ENCODE data around the gene OXCT1.
A peak's percentile ranks its signal among the peaks of the same experiment; 100 is the strongest.

Gene OXCT1

GRCh38 chr5:41903892-41904799 is 33.9 kb upstream of the OXCT1 start, which contains the start of gene RIMOC1 (continued):
- TF ChIP-seq ZNF561 (tag by site-specific recombination; IDR thresholded peaks at IDR 0.05; ENCODE audit: borderline replicate concordance), result peak; percentile 77
- TF ChIP-seq ZNF133 (tag by site-specific recombination; IDR thresholded peaks at IDR 0.05), result no peak
- 0 out of 2 replicates have a peak, but pooled peaks have one; percentile 39 for TF ChIP-seq ZNF280D (tag by site-specific recombination; IDR thresholded peaks at IDR 0.05)
- TF ChIP-seq SP3 (tag by site-specific recombination; IDR thresholded peaks at IDR 0.05), result peak; percentile 99
- peak; percentile 92 for TF ChIP-seq ZNF580 (tag by site-specific recombination; IDR thresholded peaks at IDR 0.05)
- peak; percentile 87 for TF ChIP-seq ZNF366 (tag by site-specific recombination; conservative IDR thresholded peaks at IDR 0.05)
- peak; percentile 86 for TF ChIP-seq OVOL3 (tag by site-specific recombination; IDR thresholded peaks at IDR 0.05)
- no peak for TF ChIP-seq ZNF776 (tag by site-specific recombination; IDR thresholded peaks at IDR 0.05; ENCODE audit: borderline replicate concordance)
- peak; percentile 47; the same call in 1 of the 2 replicates for TF ChIP-seq GLIS2 (tag by site-specific recombination; IDR thresholded peaks at IDR 0.05)
- no peak for TF ChIP-seq ZBTB49 (tag by site-specific recombination; IDR thresholded peaks at IDR 0.05; ENCODE audit: low read depth)
- peak; percentile 58; the same call in 1 of the 2 replicates for TF ChIP-seq ZEB2 (tag by site-specific recombination; IDR thresholded peaks at IDR 0.05)
- no peak for TF ChIP-seq ZNF132 (tag by site-specific recombination; IDR thresholded peaks at IDR 0.05; ENCODE audit: borderline replicate concordance)
- TF ChIP-seq ZSCAN18 (tag by site-specific recombination; IDR thresholded peaks at IDR 0.05), result 0 out of 2 replicates have a peak, but pooled peaks have one; percentile 39
- TF ChIP-seq ZBTB7A (tag by site-specific recombination; IDR thresholded peaks at IDR 0.05; ENCODE audit: low read depth), result no peak
- TF ChIP-seq ZNF660 (tag by site-specific recombination; IDR thresholded peaks at IDR 0.05), result peak; percentile 73
- TF ChIP-seq ZNF513 (tag by site-specific recombination; IDR thresholded peaks at IDR 0.05), result no peak
- TF ChIP-seq ZNF549 (tag by site-specific recombination; IDR thresholded peaks at IDR 0.05), result no peak
- TF ChIP-seq REST (tag by site-specific recombination; IDR thresholded peaks at IDR 0.05), result peak; percentile 68
- peak; percentile 97 for TF ChIP-seq YY1 (tag by site-specific recombination; IDR thresholded peaks at IDR 0.05)
- 0 out of 2 replicates have a peak, but pooled peaks have one; percentile 24 for TF ChIP-seq EGR2 (tag by site-specific recombination; IDR thresholded peaks at IDR 0.05; ENCODE audit: low read depth)
- no peak for TF ChIP-seq ZNF18 (tag by site-specific recombination; IDR thresholded peaks at IDR 0.05)
- no peak for TF ChIP-seq ZNF792 (tag by site-specific recombination; IDR thresholded peaks at IDR 0.05)
- peak; percentile 54; the same call in 1 of the 2 replicates for TF ChIP-seq ZSCAN30 (tag by site-specific recombination; IDR thresholded peaks at IDR 0.05)
- TF ChIP-seq GLI4 (tag by site-specific recombination; IDR thresholded peaks at IDR 0.05), result peak; percentile 82; the same call in 1 of the 2 replicates

Measured in HEK293 (cell line).